ENCODE measurements around the gene MDM1.
A peak's percentile ranks its signal among the peaks of the same experiment; 100 is the strongest.

MDM1 gene

DNA sequence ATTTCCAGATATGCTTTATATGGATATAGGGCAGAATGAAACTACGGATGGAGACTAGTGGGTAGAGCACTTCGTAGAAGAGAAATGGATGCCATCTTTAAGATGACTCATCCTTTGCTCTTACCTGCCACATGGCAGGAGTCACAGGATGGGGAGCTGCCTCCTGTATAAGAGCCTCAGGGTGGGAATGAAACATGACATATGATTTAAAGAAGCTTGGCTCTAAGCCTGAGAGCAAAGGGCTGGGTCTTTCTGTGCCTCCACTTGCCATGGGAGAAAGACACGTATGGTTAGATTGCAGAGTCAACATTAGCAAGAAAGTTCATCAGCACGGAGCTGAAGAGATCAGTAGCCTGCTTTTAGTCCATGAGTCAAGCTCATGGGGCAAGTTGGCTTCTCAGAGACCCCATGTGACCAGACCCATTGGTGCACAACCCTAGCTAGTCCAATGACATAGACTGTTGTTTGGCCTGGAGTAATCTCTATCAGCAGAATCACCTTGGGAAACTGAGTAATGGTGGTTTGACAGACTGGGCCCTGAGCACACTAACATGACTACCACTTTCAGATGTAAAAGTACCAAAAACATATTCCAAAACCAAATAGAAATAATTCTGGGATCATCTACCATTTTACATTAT, 40.6 kb downstream of the MDM1 start:
- no peak overlapping the region for H3K4me3 ChIP-seq (ENCODE audit: low read length)
- H2AK5ac ChIP-seq (ENCODE audit: low read length): no peak overlapping the region
- no peak overlapping the region for H2BK5ac ChIP-seq (ENCODE audit: low read length)
- H3K18ac ChIP-seq (ENCODE audit: low read length): no peak overlapping the region
- no peaks in the 10 kb centered on the region for H3K36me3 ChIP-seq (ENCODE audit: control insufficient read depth, insufficient read depth, low read length)
- H2BK15ac ChIP-seq (replicated peaks; ENCODE audit: low read depth): no peak overlapping the region
- no peaks in the 10 kb centered on the region for H3K4me1 ChIP-seq (ENCODE audit: control insufficient read depth, low read depth, low read length)
- H3K4ac ChIP-seq (ENCODE audit: low read depth, low read length): peak overlapping the region; percentile 21
- no peak overlapping the region for H4K8ac ChIP-seq (ENCODE audit: low read depth, low read length)
- no peaks in the 10 kb centered on the region for H3K79me2 ChIP-seq (ENCODE audit: control insufficient read depth, insufficient read depth, low read length)
- H3K23ac ChIP-seq (ENCODE audit: low read length): no peak overlapping the region
- H3K56ac ChIP-seq (ENCODE audit: low read length): no peak overlapping the region
- H3K27me3 ChIP-seq (ENCODE audit: insufficient read depth, low read length, poor library complexity): no peaks in the 10 kb centered on the region
- no peak for DNase-seq
- no peak overlapping the region for H3K9ac ChIP-seq (ENCODE audit: low read length)
- peak overlapping the region; percentile 50 for H4K5ac ChIP-seq (ENCODE audit: low read length)
- no peak overlapping the region for H2BK120ac ChIP-seq (ENCODE audit: low read depth, low read length)
- no peak overlapping the region for H3K4me2 ChIP-seq (ENCODE audit: low read length)
- no peak overlapping the region for H3K27ac ChIP-seq (ENCODE audit: low read depth, low read length)
- no peaks in the 10 kb centered on the region for H3K79me1 ChIP-seq (ENCODE audit: low read length)
- no CpG with 5 or more reads among the region's 4 CpGs for WGBS (ENCODE audit: extremely low coverage, insufficient coverage, low lambda C conversion rate)

- Histone ChIP-seq H3K79me1 (ENCODE audit: low read length) (no peaks in the 10 kb centered on the region), H2BK5ac (ENCODE audit: low read length) (no peak overlapping the region), H3K4me1 (ENCODE audit: control insufficient read depth, low read depth, low read length) (no peaks in the 10 kb centered on the region), H3K27ac (ENCODE audit: low read depth, low read length) (no peak overlapping the region), H2BK120ac (ENCODE audit: low read depth, low read length) (no peak overlapping the region), H3K4ac (ENCODE audit: low read depth, low read length) (no peak overlapping the region), H3K18ac (ENCODE audit: low read length) (no peak overlapping the region), H3K9ac (ENCODE audit: low read length) (no peak overlapping the region), H3K56ac (ENCODE audit: low read length) (no peak overlapping the region), H2AK5ac (ENCODE audit: low read length) (no peak overlapping the region), H3K4me2 (ENCODE audit: low read length) (no peak overlapping the region), H3K23ac (ENCODE audit: low read length) (no peak overlapping the region), H3K79me2 (ENCODE audit: control insufficient read depth, insufficient read depth, low read length) (no peaks in the 10 kb centered on the region), H3K4me3 (ENCODE audit: low read length) (no peak overlapping the region), H4K5ac (ENCODE audit: low read length) (no peak overlapping the region), H3K27me3 (ENCODE audit: insufficient read depth, low read length, poor library complexity) (no peaks in the 10 kb centered on the region), H4K8ac (ENCODE audit: low read depth, low read length) (no peak overlapping the region), H3K36me3 (ENCODE audit: control insufficient read depth, insufficient read depth, low read length) (no peaks in the 10 kb centered on the region), H2BK15ac (replicated peaks; ENCODE audit: low read depth) (no peak overlapping the region)
- WGBS (ENCODE audit: extremely low coverage, insufficient coverage, low lambda C conversion rate): no CpG with 5 or more reads among the region's 6 CpGs
- DNase-seq: peak; percentile 56
These were observed 42.0 kb downstream of the MDM1 start for GRCh38 chr12:68290126-68290525.

DNA sequence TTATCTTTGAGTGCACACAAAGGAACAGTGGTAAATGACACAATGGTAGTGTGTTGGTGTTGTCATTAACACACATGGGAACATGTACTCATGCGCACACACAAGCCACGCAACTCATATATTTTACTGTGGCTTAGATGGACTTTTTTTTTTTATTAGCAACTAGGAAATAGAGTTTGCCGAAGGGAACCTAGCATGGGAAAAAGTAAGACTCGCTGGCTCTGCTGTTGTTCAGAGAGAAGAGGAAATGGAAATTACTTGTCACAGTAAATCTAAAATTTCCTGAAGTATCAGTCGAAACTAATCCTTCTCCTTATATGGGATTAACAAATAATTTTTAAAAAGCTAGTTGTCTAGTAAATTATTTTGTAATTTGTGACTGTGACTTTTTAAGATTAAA, 45.1 kb downstream of the MDM1 start:
- no peak overlapping the region for H4K8ac ChIP-seq (ENCODE audit: low read depth, low read length)
- H3K4ac ChIP-seq (ENCODE audit: low read depth, low read length): no peak overlapping the region
- DNase-seq: no peak
- no peak overlapping the region for H2BK15ac ChIP-seq (replicated peaks; ENCODE audit: low read depth)
- no peak overlapping the region for H2BK120ac ChIP-seq (ENCODE audit: low read depth, low read length)
- H3K79me1 ChIP-seq (ENCODE audit: low read length): no peaks in the 10 kb centered on the region
- no peak overlapping the region for H3K27ac ChIP-seq (ENCODE audit: low read depth, low read length)
- WGBS (ENCODE audit: extremely low coverage, insufficient coverage, low lambda C conversion rate): no CpG with 5 or more reads among the region's 5 CpGs
- no peak overlapping the region for H4K5ac ChIP-seq (ENCODE audit: low read length)
- no peaks in the 10 kb centered on the region for H3K36me3 ChIP-seq (ENCODE audit: control insufficient read depth, insufficient read depth, low read length)
- no peaks in the 10 kb centered on the region for H3K27me3 ChIP-seq (ENCODE audit: insufficient read depth, low read length, poor library complexity)
- H3K4me3 ChIP-seq (ENCODE audit: low read length): no peak overlapping the region
- no peak overlapping the region for H3K56ac ChIP-seq (ENCODE audit: low read length)
- no peak overlapping the region for H3K18ac ChIP-seq (ENCODE audit: low read length)
- no peak overlapping the region for H3K23ac ChIP-seq (ENCODE audit: low read length)
- no peak overlapping the region for H2AK5ac ChIP-seq (ENCODE audit: low read length)
- H3K4me1 ChIP-seq (ENCODE audit: control insufficient read depth, low read depth, low read length): no peaks in the 10 kb centered on the region
- no peak overlapping the region for H3K9ac ChIP-seq (ENCODE audit: low read length)
- H2BK5ac ChIP-seq (ENCODE audit: low read length): no peak overlapping the region
- no peaks in the 10 kb centered on the region for H3K79me2 ChIP-seq (ENCODE audit: control insufficient read depth, insufficient read depth, low read length)
- no peak overlapping the region for H3K4me2 ChIP-seq (ENCODE audit: low read length)

GRCh38 chr12:68286396-68286795, 45.8 kb downstream of the MDM1 start:
- Histone ChIP-seq H3K56ac (ENCODE audit: low read length) (no peak overlapping the region), H3K79me1 (ENCODE audit: low read length) (no peaks in the 10 kb centered on the region), H3K27me3 (ENCODE audit: insufficient read depth, low read length, poor library complexity) (no peaks in the 10 kb centered on the region), H3K4ac (ENCODE audit: low read depth, low read length) (no peak overlapping the region), H3K23ac (ENCODE audit: low read length) (no peak overlapping the region), H3K4me2 (ENCODE audit: low read length) (no peak overlapping the region), H3K79me2 (ENCODE audit: control insufficient read depth, insufficient read depth, low read length) (no peaks in the 10 kb centered on the region), H3K4me1 (ENCODE audit: control insufficient read depth, low read depth, low read length) (no peaks in the 10 kb centered on the region), H2BK5ac (ENCODE audit: low read length) (no peak overlapping the region), H3K36me3 (ENCODE audit: control insufficient read depth, insufficient read depth, low read length) (no peaks in the 10 kb centered on the region), H3K18ac (ENCODE audit: low read length) (no peak overlapping the region), H2BK120ac (ENCODE audit: low read depth, low read length) (no peak overlapping the region), H2BK15ac (replicated peaks; ENCODE audit: low read depth) (no peak overlapping the region), H3K9ac (ENCODE audit: low read length) (no peak overlapping the region), H3K4me3 (ENCODE audit: low read length) (no peak overlapping the region), H4K5ac (ENCODE audit: low read length) (no peak overlapping the region), H3K27ac (ENCODE audit: low read depth, low read length) (no peak overlapping the region), H2AK5ac (ENCODE audit: low read length) (no peak overlapping the region), H4K8ac (ENCODE audit: low read depth, low read length) (no peak overlapping the region)
- WGBS (ENCODE audit: extremely low coverage, insufficient coverage, low lambda C conversion rate): no CpG with 5 or more reads among the region's 4 CpGs
- no peak for DNase-seq

- no peak overlapping the region for H3K4ac ChIP-seq (ENCODE audit: low read depth, low read length)
- no peak overlapping the region for H3K4me3 ChIP-seq (ENCODE audit: low read length)
- no peak overlapping the region for H3K56ac ChIP-seq (ENCODE audit: low read length)
- no peak overlapping the region for H3K27ac ChIP-seq (ENCODE audit: low read depth, low read length)
- no peaks in the 10 kb centered on the region for H3K36me3 ChIP-seq (ENCODE audit: control insufficient read depth, insufficient read depth, low read length)
- H3K18ac ChIP-seq (ENCODE audit: low read length): no peak overlapping the region
- no peak for DNase-seq
- no peak overlapping the region for H2BK120ac ChIP-seq (ENCODE audit: low read depth, low read length)
- no peak overlapping the region for H4K8ac ChIP-seq (ENCODE audit: low read depth, low read length)
- H2AK5ac ChIP-seq (ENCODE audit: low read length): no peak overlapping the region
- no peaks in the 10 kb centered on the region for H3K4me1 ChIP-seq (ENCODE audit: control insufficient read depth, low read depth, low read length)
- H3K4me2 ChIP-seq (ENCODE audit: low read length): no peak overlapping the region
- H4K5ac ChIP-seq (ENCODE audit: low read length): no peak overlapping the region
- no peaks in the 10 kb centered on the region for H3K27me3 ChIP-seq (ENCODE audit: insufficient read depth, low read length, poor library complexity)
- H2BK15ac ChIP-seq (replicated peaks; ENCODE audit: low read depth): no peak overlapping the region
- no CpG with 5 or more reads among the region's 3 CpGs for WGBS (ENCODE audit: extremely low coverage, insufficient coverage, low lambda C conversion rate)
- H2BK5ac ChIP-seq (ENCODE audit: low read length): no peak overlapping the region
- no peak overlapping the region for H3K9ac ChIP-seq (ENCODE audit: low read length)
- no peaks in the 10 kb centered on the region for H3K79me1 ChIP-seq (ENCODE audit: low read length)
- H3K23ac ChIP-seq (ENCODE audit: low read length): no peak overlapping the region
- H3K79me2 ChIP-seq (ENCODE audit: control insufficient read depth, insufficient read depth, low read length): no peaks in the 10 kb centered on the region
These were observed 46.6 kb downstream of the MDM1 start for GRCh38 chr12:68285541-68285940.
